Measurements from ENCODE around the gene GSTA4.
"Not testable (repeated sequence)": the region's sequence is repeated elsewhere in the genome, so short reads cannot be mapped to it uniquely, and the experiment has no call there.

DNA sequence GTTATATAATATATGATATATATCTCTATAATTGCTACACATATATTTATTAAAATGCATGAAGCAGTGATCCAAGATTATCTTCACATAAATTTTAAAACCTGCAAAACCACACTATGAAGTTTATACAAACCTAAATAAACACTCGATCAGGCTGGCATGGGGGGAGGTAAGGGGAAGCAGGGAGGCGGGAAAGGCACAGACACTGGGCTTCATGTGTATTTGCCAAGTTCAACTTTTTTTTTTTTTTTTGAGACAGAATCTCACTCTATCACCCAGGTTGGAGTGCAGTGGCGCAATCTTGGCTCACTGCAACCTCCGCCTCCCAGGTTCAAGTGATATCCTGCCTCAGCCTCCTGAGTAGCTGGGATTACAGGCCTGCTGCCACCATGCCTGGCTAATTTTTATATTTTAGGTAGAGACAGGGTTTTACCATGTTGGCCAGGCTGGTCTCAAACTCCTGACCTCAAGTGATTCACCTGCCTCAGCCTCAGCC is 13.2 kb upstream of the GSTA4 start:
- TF ChIP-seq, protein P1, sequence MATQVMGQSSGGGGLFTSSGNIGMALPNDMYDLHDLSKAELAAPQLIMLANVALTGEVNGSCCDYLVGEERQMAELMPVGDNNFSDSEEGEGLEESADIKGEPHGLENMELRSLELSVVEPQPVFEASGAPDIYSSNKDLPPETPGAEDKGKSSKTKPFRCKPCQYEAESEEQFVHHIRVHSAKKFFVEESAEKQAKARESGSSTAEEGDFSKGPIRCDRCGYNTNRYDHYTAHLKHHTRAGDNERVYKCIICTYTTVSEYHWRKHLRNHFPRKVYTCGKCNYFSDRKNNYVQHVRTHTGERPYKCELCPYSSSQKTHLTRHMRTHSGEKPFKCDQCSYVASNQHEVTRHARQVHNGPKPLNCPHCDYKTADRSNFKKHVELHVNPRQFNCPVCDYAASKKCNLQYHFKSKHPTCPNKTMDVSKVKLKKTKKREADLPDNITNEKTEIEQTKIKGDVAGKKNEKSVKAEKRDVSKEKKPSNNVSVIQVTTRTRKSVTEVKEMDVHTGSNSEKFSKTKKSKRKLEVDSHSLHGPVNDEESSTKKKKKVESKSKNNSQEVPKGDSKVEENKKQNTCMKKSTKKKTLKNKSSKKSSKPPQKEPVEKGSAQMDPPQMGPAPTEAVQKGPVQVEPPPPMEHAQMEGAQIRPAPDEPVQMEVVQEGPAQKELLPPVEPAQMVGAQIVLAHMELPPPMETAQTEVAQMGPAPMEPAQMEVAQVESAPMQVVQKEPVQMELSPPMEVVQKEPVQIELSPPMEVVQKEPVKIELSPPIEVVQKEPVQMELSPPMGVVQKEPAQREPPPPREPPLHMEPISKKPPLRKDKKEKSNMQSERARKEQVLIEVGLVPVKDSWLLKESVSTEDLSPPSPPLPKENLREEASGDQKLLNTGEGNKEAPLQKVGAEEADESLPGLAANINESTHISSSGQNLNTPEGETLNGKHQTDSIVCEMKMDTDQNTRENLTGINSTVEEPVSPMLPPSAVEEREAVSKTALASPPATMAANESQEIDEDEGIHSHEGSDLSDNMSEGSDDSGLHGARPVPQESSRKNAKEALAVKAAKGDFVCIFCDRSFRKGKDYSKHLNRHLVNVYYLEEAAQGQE (IDR thresholded peaks at IDR 0.05; ENCODE audit: borderline replicate concordance): not testable (repeated sequence)
- TF ChIP-seq POLR2AphosphoS5 (IDR thresholded peaks at IDR 0.05); MXI1 (conservative IDR thresholded peaks at IDR 0.05; ENCODE audit: poor library complexity, severe bottlenecking): not testable (repeated sequence)
- TF ChIP-seq, protein P2, sequence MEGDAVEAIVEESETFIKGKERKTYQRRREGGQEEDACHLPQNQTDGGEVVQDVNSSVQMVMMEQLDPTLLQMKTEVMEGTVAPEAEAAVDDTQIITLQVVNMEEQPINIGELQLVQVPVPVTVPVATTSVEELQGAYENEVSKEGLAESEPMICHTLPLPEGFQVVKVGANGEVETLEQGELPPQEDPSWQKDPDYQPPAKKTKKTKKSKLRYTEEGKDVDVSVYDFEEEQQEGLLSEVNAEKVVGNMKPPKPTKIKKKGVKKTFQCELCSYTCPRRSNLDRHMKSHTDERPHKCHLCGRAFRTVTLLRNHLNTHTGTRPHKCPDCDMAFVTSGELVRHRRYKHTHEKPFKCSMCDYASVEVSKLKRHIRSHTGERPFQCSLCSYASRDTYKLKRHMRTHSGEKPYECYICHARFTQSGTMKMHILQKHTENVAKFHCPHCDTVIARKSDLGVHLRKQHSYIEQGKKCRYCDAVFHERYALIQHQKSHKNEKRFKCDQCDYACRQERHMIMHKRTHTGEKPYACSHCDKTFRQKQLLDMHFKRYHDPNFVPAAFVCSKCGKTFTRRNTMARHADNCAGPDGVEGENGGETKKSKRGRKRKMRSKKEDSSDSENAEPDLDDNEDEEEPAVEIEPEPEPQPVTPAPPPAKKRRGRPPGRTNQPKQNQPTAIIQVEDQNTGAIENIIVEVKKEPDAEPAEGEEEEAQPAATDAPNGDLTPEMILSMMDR (IDR thresholded peaks at IDR 0.05; ENCODE audit: poor library complexity, severe bottlenecking): not testable (repeated sequence)

Measured in neural cell (in vitro differentiated cells).